Smooth muscle cell of the brain vasculature (primary cell): ENCODE measurements around the gene ZNF497.
"Not testable (repeated sequence)": the region's sequence is repeated elsewhere in the genome, so short reads cannot be mapped to it uniquely, and the experiment has no call there.

Source experiments
- DNase-seq: peaks from one replicate; pipeline ENCODE4 v3.0.0-alpha.2; 2012; ENCODE audit warnings: low read depth, low spot score

ZNF497 gene

GRCh38 chr19:58394821-58395219 is 32.3 kb upstream of the ZNF497 start:
- no peak for DNase-seq

GRCh38 chr19:58393725-58394033 is 31.1 kb upstream of the ZNF497 start:
- DNase-seq: no peak

- no peak for DNase-seq
Observed at GRCh38 chr19:58392945-58393724, 30.6 kb upstream of the ZNF497 start.

GRCh38 chr19:58388175-58388526 is 25.6 kb upstream of the ZNF497 start:
- DNase-seq: no peak

- DNase-seq: no peak
Observed at GRCh38 chr19:58387338-58388174, 25.0 kb upstream of the ZNF497 start.

- DNase-seq: peak; percentile 92
Observed at GRCh38 chr19:58386576-58387337, 24.2 kb upstream of the ZNF497 start, which contains the start of gene RPS5. RPS5 (plus strand) TSS chr19:58387269; CDS start chr19:58388138, 869 bp downstream.

GRCh38 chr19:58385891-58386575 is 23.5 kb upstream of the ZNF497 start:
- no peak for DNase-seq

GRCh38 chr19:58385313-58385890 is 22.9 kb upstream of the ZNF497 start:
- DNase-seq: no peak

- no peak for DNase-seq
Observed at GRCh38 chr19:58382997-58383603, 20.5 kb upstream of the ZNF497 start.

GRCh38 chr19:58381460-58382212 is 19.1 kb upstream of the ZNF497 start:
- no peak for DNase-seq

GRCh38 chr19:58380662-58381459 is 18.3 kb upstream of the ZNF497 start, which contains the start of gene ZNF837:
ZNF837 (minus strand) TSS chr19:58381030; CDS start chr19:58369332, 11,698 bp downstream.
- peak; percentile 100 for DNase-seq

GRCh38 chr19:58380037-58380661 is 17.6 kb upstream of the ZNF497 start:
- DNase-seq: no peak

GRCh38 chr19:58379246-58379645 is 16.7 kb upstream of the ZNF497 start:
- DNase-seq: no peak

GRCh38 chr19:58376724-58377123 is 14.2 kb upstream of the ZNF497 start:
- DNase-seq: not testable (repeated sequence)

GRCh38 chr19:58374200-58374599 is 11.6 kb upstream of the ZNF497 start:
- DNase-seq: no peak

GRCh38 chr19:58372311-58373133 is 10.0 kb upstream of the ZNF497 start:
- no peak for DNase-seq

- no peak for DNase-seq
Observed at GRCh38 chr19:58368561-58369360, 6.2 kb upstream of the ZNF497 start.
